Endothelial cell of umbilical vein (primary cell): ENCODE data around the gene TBC1D14.

Source experiments
- EZH2 ChIP-seq: IDR thresholded peaks from 2 replicates; pipeline ENCODE4 v1.6.1; 2012; ENCODE audit warnings: borderline replicate concordance, low read depth, mild to moderate bottlenecking, moderate library complexity, low read length, inconsistent platforms; ENCODE audit not compliant: severe bottlenecking
- FOS ChIP-seq: IDR thresholded peaks from 2 replicates; pipeline ENCODE4 v1.6.1; 2011; ENCODE audit warnings: mild to moderate bottlenecking, low read length, moderate library complexity, borderline replicate concordance; ENCODE audit not compliant: insufficient read depth
- GATA2 ChIP-seq: IDR thresholded peaks from 2 replicates; pipeline ENCODE4 v1.7.0; 2011; ENCODE audit warnings: low read depth, mild to moderate bottlenecking, moderate library complexity, mixed read lengths, low read length; ENCODE audit not compliant: insufficient read length, insufficient read depth
- MYC ChIP-seq: IDR thresholded peaks from one replicate; pipeline ENCODE4 v1.6.1; 2011; ENCODE audit warnings: mild to moderate bottlenecking, low read depth, low read length
- POLR2A ChIP-seq: IDR thresholded peaks from 2 replicates; pipeline ENCODE4 v1.6.1; 2012; ENCODE audit warnings: low read depth, mild to moderate bottlenecking, control low read depth, low read length
- POLR2AphosphoS5 ChIP-seq: IDR thresholded peaks from 2 replicates; pipeline ENCODE4 v1.6.1; 2012; ENCODE audit warnings: low read depth, mild to moderate bottlenecking, control low read depth, low read length, moderate library complexity; ENCODE audit not compliant: insufficient read depth
- TF ChIP-seq, protein P1 (sequence below), 2 donors: IDR thresholded peaks; 1 replicate in 1 of 2; 2 replicates in 1 of 2; pipeline ENCODE4 v1.5.1; 2011; ENCODE audit warnings: low read length in 2 of 2, mild to moderate bottlenecking in 2 of 2, moderate library complexity in 2 of 2, control low read depth in 1 of 2, inconsistent platforms in 1 of 2, low read depth in 1 of 2; ENCODE audit not compliant: insufficient read depth in 1 of 2; ENCODE audit errors: extremely low read depth in 1 of 2
- TF ChIP-seq, protein P2 (sequence below): IDR thresholded peaks from 2 replicates; pipeline ENCODE4 v1.6.1; 2011; ENCODE audit not compliant: insufficient read depth, insufficient read length

DNA sequence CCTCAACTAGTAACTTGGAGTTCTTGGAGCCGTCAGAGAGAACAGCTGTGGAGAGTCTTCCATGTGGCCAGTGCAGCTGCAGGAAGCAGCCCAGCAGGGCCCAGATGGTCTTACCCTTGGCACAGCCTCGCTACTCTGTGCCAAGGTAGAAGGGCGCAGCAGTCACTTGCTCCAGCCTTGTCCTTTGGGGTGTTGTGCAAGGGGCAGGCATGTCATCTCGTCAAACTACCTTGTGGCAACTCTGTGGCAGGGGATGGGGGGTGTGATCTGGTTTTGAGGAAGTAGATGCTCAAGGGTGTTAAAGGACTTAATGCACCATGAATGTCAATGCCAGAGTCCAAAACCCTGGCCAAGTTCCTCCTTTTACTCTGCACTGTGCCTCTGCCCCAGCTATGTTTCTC lies 34.2 kb upstream of the TBC1D14 start:
- no peak for TF ChIP-seq FOS
- TF ChIP-seq, protein P1, sequence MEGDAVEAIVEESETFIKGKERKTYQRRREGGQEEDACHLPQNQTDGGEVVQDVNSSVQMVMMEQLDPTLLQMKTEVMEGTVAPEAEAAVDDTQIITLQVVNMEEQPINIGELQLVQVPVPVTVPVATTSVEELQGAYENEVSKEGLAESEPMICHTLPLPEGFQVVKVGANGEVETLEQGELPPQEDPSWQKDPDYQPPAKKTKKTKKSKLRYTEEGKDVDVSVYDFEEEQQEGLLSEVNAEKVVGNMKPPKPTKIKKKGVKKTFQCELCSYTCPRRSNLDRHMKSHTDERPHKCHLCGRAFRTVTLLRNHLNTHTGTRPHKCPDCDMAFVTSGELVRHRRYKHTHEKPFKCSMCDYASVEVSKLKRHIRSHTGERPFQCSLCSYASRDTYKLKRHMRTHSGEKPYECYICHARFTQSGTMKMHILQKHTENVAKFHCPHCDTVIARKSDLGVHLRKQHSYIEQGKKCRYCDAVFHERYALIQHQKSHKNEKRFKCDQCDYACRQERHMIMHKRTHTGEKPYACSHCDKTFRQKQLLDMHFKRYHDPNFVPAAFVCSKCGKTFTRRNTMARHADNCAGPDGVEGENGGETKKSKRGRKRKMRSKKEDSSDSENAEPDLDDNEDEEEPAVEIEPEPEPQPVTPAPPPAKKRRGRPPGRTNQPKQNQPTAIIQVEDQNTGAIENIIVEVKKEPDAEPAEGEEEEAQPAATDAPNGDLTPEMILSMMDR (IDR thresholded peaks at IDR 0.05; ENCODE audit: extremely low read depth in 1 of 2, insufficient read depth in 1 of 2, low read depth in 1 of 2, low read length in 2 of 2): no peak
- no peak for TF ChIP-seq POLR2AphosphoS5
- TF ChIP-seq, protein P2, sequence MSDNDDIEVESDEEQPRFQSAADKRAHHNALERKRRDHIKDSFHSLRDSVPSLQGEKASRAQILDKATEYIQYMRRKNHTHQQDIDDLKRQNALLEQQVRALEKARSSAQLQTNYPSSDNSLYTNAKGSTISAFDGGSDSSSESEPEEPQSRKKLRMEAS: no peak
- no peak for TF ChIP-seq POLR2A
- TF ChIP-seq EZH2: no peak
- TF ChIP-seq MYC: no peak
- no peak for TF ChIP-seq GATA2
